Mesenteric fat pad (tissue), 1 donor: ENCODE measurements around the gene ACP7. TPM values are rescaled to one million over a fixed set of nuclear protein-coding genes. Genes with fewer than 3 reads are reported as not detected.
"Not testable (repeated sequence)": the region's sequence is repeated elsewhere in the genome, so short reads cannot be mapped to it uniquely, and the experiment has no call there.

Experiments used
- DNase-seq: peaks from one replicate; pipeline ENCODE4 v3.0.0-alpha.2; 2020; ENCODE audit warnings: low spot score
- long read RNA-seq: library from polyadenylated mRNA; unstranded; transcript quantifications from one replicate; pipeline ENCODE4 v2.0.0, GENCODE V29; 2020
- total RNA-seq: library from RNA; stranded (reverse); fragmentation: NEBNext Ultra II Directional; extraction: Animal tissue kit (Norgen Biotek cat#: 25700); gene quantifications from one replicate; pipeline ENCODE4 v1.2.1, GENCODE V29; 2021
- donor health status: DM: yes; HTN: yes; CAD: no.

ACP7 gene, protein sequence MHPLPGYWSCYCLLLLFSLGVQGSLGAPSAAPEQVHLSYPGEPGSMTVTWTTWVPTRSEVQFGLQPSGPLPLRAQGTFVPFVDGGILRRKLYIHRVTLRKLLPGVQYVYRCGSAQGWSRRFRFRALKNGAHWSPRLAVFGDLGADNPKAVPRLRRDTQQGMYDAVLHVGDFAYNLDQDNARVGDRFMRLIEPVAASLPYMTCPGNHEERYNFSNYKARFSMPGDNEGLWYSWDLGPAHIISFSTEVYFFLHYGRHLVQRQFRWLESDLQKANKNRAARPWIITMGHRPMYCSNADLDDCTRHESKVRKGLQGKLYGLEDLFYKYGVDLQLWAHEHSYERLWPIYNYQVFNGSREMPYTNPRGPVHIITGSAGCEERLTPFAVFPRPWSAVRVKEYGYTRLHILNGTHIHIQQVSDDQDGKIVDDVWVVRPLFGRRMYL
- not detected for total RNA-seq
- long read RNA-seq, partial matches to known transcripts = 1 of 1 reads
- long read RNA-seq, other reads (novel, unspliced or antisense) = 0 of 1 reads

GRCh38 chr19:39083983-39084731 lies at the start of gene ACP7:
Gene ACP7, plus strand, starts transcription at chr19:39084368. Its CDS starts 902 bp downstream, at chr19:39085270.
- DNase-seq = no peak

DNA sequence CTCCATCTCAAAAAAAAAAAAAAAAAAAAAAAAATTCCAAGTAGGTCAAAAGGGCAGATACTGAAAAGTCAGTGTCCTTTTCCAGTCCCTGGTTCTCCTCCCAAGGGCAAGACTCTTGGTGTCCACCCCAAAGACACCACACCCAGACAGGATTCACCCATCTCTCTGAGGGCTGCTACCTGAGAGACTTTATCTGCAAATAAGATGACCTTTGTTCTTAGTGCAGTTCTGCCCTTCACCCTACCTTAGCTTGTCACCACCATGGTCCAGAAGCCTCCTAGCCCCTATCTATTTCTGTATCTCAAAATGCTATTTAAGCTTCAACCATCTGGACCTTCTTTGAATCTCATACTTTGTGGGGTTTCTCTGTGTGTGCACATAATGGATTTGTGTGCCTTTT lies 47.6 kb upstream of the ACP7 start:
- no peak for DNase-seq

DNA sequence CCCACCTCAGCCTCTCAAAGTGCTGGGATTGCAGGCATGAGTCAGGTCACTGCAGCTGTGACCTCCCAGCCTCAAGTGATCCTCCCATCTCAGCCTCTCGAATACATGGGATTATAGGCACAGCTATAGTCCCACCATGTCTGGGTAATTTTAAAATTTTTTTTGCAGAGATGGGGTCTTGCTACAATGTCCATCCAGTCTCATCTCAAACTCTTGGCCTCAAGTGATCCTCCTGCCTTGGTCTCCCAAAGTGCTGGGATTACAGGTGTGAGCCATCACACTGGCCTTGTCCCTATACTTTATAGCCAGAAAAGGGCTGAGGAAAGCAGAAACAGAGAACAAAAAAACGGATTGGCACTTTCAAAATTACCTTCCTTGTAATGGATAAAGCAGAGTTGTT lies 47.0 kb upstream of the ACP7 start:
- DNase-seq = no peak

DNA sequence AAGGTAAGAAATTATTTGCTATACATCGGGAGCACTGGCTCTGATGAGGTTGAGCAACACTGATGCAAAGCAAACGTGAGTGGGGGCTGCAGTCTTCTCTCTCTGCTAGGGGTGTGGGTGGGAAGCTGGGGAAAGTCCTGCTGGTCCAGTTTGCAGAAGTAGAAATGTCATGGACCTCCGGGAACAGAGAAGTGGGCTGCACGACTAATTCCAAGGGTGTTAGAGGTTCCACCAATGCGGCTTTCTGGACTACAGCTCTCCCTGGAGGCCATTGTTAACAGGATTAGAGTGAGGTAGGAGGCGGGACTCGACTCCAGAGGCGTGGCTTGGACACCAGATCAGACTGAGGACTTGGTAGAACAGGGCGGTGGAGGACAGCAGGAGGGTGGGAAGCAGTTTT lies 46.1 kb upstream of the ACP7 start:
- no peak for DNase-seq

- DNase-seq = no peak
Measured at GRCh38 chr19:39045506-39045905, 38.7 kb upstream of the ACP7 start.

GRCh38 chr19:39046037-39046821 lies 37.9 kb upstream of the ACP7 start:
- DNase-seq = no peak

DNA sequence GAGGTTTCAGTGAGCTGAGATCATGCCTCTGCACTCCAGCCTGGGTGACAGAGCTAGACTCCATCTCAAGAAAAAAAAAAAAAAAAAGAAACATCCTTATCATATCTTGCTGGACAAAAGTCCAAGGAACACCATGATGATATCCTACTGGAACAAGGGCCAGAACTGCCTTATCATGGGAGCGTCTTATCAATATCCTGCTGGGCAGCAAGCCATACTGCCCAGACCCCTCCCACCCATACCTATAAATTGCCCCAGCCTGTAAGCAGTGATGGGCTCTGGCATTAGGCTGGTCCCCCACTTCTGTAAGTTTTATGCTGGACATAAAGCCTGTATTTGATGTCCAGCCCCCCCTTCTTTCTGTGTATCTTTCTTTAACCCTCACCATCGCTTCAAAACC lies 37.1 kb upstream of the ACP7 start:
- DNase-seq = no peak

- peak; percentile 90 for DNase-seq
Measured at GRCh38 chr19:39052243-39052746, 31.9 kb upstream of the ACP7 start.

GRCh38 chr19:39052846-39053245 lies 31.3 kb upstream of the ACP7 start:
- DNase-seq = no peak

DNA sequence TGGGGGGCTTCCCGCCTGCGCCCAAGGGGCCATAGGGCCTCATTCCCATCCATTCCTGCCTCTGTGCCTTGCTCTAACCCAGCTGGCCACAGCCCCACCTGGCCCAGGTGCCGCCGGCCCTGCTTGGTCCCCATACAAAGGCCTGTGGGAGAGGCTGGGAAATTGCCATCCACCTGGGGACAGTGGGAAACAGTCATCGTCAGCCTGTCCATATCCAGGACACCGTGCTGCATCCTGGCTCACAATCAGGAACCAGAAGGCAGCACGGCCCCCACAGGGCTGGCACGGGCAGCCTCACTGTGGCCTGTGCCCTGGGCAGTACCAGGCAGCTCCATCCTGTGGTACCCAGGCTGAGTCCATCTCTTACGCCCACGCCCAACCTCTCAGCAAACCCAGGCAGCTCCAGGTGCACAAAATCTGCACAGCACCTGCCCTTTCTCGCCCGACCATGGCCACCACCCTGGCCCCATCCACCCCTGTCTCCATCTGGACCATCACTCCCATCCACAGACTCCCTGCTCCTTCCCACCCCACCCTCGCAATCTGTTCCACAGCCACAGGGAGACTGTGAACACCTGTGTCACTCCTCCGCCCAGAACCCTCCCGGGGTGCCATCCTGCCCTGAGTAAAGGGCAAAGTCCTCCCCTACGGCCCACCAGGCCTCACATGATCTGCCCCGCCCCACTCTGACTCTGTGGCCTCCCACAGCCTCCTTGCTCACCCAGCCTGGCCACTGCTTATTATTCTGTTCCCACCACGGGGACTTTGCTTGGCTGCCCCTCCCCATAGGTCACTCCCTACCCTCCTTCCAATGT lies 30.7 kb upstream of the ACP7 start:
- no peak for DNase-seq

DNA sequence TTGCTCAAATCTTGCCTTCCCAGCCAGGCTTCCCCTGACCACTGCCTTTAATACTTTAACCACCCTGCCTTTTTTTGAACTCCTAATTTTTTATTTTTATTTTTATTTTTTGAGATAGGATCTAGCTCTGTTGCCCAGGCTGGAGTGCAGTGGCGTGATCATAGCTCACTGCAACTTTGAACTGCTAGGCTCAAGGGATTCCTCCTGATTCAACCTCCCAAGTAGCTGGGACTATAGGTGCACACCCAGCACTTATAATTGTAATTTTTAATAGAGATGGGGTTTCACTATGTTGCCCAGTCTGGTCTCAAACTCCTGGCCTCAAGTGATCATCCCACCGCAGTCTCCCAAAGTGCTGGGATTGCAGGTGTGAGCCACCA lies 30.1 kb upstream of the ACP7 start:
- no peak for DNase-seq

- no peak for DNase-seq
Measured at GRCh38 chr19:39057615-39058014, 26.6 kb upstream of the ACP7 start.

DNA sequence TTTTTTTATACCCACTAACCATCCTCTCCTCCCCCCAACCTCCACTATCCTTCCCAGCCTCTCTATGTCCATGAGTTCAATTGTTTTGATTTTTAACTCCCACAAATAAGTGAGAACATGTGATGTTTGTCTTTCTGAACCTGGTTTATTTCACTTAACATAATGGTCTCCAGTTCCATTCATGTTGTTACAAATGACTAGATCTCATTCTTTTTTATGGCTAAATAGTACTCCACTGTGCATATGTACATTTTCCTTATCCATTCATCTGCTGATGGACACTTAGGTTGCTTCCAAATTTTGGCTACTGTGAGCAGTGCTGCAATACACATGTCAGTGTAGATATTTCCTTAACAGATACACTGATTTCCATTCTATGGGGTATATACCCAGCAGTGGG lies 24.9 kb upstream of the ACP7 start:
- DNase-seq = no peak

DNA sequence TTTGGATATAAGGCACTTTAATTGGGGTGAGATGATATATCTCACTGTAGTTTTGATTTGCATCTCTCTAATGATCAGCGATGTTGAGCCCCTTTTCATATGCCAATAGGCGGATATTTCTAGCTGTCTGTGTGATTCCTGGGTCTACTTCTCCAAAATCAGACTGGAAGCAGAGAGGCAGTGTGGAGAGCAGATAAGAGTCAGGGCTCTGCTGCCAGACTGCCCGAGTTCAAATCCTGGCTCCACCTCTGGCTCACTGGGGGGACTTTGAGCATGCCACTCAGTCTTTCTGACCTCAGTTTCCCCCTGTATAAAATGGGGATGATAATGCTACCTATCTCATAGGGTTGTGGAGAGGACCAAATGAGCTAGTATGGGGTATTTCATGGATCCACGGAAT lies 24.0 kb upstream of the ACP7 start:
- DNase-seq = no peak

- DNase-seq = no peak
Measured at GRCh38 chr19:39064405-39064804, 19.8 kb upstream of the ACP7 start.

- DNase-seq = no peak
Measured at GRCh38 chr19:39065928-39066327, 18.2 kb upstream of the ACP7 start.

DNA sequence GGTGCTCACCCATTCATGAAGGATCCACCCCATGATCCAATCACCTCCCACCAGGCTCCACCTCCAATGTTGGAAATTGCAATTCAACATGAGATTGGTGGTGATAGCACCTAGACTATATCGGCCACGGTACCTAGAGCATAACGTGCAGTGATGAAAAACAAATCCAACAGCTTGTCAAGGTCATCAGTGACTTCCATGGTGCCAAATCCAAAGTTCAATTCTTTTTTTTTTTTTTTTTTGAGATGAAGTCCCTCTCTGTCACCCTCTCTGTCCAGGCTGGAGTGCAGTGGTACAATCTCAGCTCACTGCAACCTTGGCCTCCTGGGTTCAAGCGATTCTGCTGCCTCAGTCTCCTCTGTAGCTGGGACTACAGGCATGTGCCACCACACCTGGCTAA lies 17.1 kb upstream of the ACP7 start:
- no peak for DNase-seq

GRCh38 chr19:39068259-39068658 lies 15.9 kb upstream of the ACP7 start:
- DNase-seq = not testable (repeated sequence)

DNA sequence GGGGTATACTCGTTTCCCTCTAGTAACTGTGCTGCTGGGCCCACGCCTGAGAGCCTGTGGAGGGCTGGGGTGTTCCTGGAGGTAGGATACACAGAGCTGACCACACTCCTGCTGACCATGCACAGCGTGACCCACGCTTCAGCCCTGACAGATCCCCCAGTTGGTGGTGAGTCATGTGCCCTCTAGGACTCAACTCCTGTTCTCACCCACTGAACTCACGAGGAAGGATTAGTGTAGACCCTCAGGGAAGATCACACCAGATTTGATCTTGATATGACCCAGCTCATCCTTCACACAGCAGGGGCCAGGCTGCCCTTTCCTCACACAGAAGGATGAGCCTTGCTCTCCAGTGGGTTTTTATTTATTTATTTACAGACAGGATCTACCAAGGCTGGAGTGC lies 13.3 kb upstream of the ACP7 start:
- no peak for DNase-seq

- no peak for DNase-seq
Measured at GRCh38 chr19:39074205-39074692, 9.9 kb upstream of the ACP7 start.
